ENCODE data around the gene HYAL4.
"Not testable (repeated sequence)": the region's sequence is repeated elsewhere in the genome, so short reads cannot be mapped to it uniquely, and the experiment has no call there.

The HYAL4 gene

DNA sequence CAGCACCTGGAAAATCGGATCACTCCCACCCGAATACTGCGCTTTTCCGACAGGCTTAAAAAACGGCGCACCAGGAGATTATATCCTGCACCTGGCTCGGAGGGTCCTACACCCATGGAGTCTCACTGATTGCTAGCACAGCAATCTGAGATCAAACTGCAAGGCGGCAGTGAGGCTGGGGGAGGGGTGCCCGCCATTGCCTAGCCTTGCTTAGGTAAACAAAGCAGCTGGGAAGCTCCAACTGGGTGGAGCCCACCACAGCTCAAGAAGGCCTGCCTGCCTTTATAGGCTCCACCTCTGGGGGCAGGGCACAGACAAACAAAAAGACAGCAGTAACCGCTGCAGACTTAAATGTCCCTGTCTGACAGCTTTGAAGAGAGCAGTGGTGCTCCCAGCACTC is 49.8 kb downstream of the HYAL4 start:
- DNase-seq (ENCODE audit: low read depth in 2 of 2, low spot score in 1 of 2): not testable (repeated sequence)

DNA sequence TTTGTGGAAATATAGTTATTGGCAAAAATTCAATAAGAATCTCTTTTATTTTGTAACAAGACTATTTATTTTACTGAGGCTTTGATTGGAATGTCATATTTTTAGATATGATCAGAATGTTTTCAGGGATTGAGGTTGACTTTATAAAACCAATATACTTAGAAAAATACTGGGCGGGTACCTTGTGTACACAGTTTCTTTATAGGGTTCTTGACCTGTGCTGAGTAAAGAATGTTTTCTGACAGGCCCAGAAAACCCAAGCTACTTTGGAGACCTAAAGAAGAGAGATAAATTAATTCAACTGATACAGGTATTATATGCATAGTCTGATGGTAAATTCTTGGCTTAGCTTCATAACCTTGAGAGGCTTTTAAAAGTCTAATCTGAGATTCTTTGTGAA is 56.1 kb downstream of the HYAL4 start:
- no peak for DNase-seq (ENCODE audit: low read depth in 2 of 2, low spot score in 1 of 2)

DNA sequence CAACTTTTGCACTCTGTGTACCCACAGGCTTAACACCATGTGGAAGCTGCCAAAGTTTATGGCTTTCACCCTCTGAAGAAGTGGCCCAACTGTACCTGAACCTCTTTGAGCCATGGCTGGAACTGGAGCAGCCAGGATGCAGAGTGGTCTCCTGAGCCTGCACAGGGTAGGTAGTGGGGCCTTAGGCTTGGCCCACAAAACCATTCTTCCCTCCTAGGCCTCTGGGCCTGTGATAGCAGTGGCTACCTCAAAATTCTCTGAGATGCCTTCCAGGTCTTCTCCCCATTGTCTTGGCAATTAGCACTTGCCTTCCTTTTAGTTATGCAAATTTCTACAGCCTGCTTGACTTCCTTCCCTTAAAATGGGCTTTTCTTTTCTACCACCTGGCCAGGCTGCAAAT is 60.7 kb downstream of the HYAL4 start:
- no peak for DNase-seq (ENCODE audit: low read depth in 2 of 2, low spot score in 1 of 2)

DNA sequence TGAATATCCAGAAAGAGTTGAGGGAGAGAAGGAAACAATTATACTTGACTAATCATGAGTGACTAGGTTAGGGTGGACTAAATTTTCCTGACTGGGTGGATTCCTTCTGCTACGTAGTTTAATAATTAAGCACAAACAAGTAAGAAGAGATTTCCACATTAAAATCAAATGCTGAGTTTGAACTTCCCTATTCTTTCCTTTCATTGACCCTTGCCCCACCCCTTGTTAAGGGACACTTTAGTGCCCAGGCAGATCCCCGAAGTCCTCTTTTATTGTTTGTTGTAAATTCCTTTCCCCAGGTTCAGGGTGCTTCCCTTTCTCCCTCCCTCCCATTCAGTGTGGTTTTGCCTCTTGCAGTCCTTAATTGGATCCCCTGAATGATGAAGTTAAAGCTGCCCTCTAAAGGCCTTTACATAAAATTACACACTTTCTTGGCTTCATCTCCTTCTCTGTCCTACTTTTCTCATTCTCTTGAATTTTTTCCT is 71.3 kb downstream of the HYAL4 start:
- DNase-seq (ENCODE audit: low read depth in 2 of 2, low spot score in 1 of 2): no peak

DNA sequence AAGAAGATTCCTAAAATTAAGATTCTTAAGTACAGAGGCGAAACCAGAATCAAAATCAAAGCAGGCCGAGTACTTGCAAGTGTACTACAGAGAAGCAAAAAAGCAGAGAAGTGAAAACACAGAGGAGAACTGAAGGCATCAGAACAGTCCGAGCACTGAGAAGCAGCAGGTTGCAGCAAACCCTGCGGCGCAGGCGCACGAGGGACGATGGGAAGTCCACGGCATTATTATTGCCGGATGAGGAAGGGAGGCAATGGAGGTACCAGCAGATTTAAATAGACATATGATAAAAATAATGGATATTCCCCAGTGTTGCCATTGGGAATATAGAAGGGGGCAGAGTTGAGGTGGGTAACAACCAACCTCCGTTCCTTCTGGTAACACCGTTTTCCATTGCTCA is 72.9 kb downstream of the HYAL4 start:
- DNase-seq (ENCODE audit: low read depth in 2 of 2, low spot score in 1 of 2): no peak

DNA sequence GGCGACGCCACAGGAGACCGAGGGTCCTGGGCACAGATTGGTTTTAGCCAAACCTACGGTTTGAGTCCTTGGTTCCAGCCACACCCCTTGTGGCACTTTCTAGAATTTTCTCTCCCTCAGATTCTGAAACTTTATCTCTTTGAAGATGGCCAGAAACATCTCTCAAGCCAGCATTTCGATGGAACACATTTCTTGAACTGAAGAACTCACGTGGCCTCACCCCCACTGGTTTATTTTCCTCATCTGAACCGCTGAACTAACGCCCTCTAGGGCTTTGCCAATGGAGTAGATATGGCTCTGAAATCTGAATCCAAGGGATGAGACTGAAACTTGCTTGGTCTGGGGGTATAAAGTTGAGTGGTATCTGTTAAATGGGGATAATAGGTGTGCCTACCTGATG is 73.3 kb downstream of the HYAL4 start:
- DNase-seq (ENCODE audit: low read depth in 2 of 2, low spot score in 1 of 2): no peak

DNA sequence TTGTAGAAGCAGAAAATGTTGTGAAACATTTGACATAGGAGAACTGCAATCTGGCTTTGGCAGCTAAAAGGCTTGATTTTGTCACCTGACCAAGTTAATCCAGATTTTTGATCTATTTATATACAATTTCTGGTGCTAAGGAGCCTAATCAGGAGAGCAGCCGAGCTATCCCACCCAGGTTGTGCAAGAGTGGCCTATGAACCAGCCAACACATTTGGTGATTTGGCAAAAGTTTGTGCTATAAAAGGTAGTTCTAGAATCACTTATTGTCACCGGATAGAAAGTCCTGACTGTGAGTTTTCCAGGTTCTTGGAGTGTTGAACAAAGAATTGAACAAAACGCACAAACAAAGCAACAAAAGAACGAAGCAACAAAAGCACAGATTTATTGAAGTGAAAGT is 78.6 kb downstream of the HYAL4 start:
- DNase-seq (ENCODE audit: low read depth in 2 of 2, low spot score in 1 of 2): no peak

DNA sequence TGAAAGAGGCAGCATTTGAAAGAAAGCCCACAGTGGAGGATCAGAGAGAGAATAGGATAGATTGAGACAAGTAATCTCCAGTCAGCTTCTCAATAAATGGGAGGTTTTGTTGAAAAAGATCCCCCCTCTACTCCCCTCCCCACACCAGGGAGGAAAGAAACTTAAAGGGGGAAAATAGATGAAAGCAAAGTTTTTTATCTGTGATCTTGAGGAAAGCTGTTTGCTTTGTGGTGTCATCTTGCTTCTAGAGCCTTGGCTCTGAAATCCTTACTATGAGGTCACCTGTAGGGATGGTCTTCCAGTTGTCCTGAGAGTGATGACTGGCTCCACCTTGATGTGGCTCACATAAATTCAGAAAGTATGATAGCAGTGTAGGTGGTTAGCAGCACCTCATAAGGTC is 80.0 kb downstream of the HYAL4 start, which contains the start of gene SPAM1:
TSS of gene SPAM1 (plus strand) at position 301 of the 400 bp plus-strand sequence. CDS start 28,330 bp downstream, outside the sequence.
- no peak for DNase-seq (ENCODE audit: low read depth in 2 of 2, low spot score in 1 of 2)

All from stimulated activated CD8-positive, alpha-beta memory T cell treated with anti-CD3 and anti-CD28 coated beads, Interleukin-4, amount 100 ng/mL, for 1 hour (primary cell).